GM12878 (cell line): ENCODE results near the gene NUP210L. TPM values are rescaled to one million over a fixed set of nuclear protein-coding genes. Genes with fewer than 3 reads are reported as not detected.

ENCODE experiments used
- CEBPZ ChIP-seq: fragments of 150-350 bp; IDR thresholded peaks from 2 replicates; pipeline ENCODE4 v1.6.1; 2016; ENCODE audit warnings: low read depth, low read length
- CHD1 ChIP-seq: IDR thresholded peaks from 2 replicates; pipeline ENCODE4 v1.6.1; 2012; ENCODE audit warnings: low read depth, low read length, improper control_type of control experiment
- CTCF ChIP-seq, 3 experiments: IDR thresholded peaks in 2 of 3; conservative IDR thresholded peaks in 1 of 3; 2 replicates each; pipeline ENCODE4 v1.5.1; 2011; ENCODE audit warnings: low read depth in 3 of 3, low read length in 3 of 3, mild to moderate bottlenecking in 3 of 3, control low read depth in 2 of 3, moderate library complexity in 2 of 3, inconsistent platforms in 1 of 3, mixed read lengths in 1 of 3; ENCODE audit not compliant: control insufficient read depth in 2 of 3, insufficient read depth in 1 of 3; ENCODE audit errors: extremely low read depth in 1 of 3
- DPF2 ChIP-seq: fragments of 450-650 bp; IDR thresholded peaks from 2 replicates; pipeline ENCODE4 v1.6.1; 2017; ENCODE audit warnings: mild to moderate bottlenecking
- HDGF ChIP-seq: fragments of 450-650 bp; IDR thresholded peaks from 2 replicates; pipeline ENCODE4 v1.6.1; 2016; ENCODE audit warnings: antibody characterized with exemption
- HSF1 ChIP-seq: fragments of 150-350 bp; IDR thresholded peaks from 2 replicates; pipeline ENCODE4 v1.6.1; 2014; ENCODE audit warnings: mild to moderate bottlenecking, low read depth, low read length
- IRF3 ChIP-seq: fragments of 450-650 bp; IDR thresholded peaks from 2 replicates; pipeline ENCODE4 v1.6.1; 2014; ENCODE audit warnings: mild to moderate bottlenecking
- LARP7 ChIP-seq: fragments of 450-650 bp; IDR thresholded peaks from 2 replicates; pipeline ENCODE4 v1.6.1; 2017; ENCODE audit warnings: mild to moderate bottlenecking
- MAX ChIP-seq: IDR thresholded peaks from 2 replicates; pipeline ENCODE4 v1.6.1; 2012; ENCODE audit warnings: low read depth, low read length, improper control_type of control experiment
- MEF2A ChIP-seq: IDR thresholded peaks from 2 replicates; pipeline ENCODE4 v1.6.1; 2011; ENCODE audit warnings: low read depth, mild to moderate bottlenecking, low read length, moderate library complexity; ENCODE audit not compliant: insufficient read depth
- MXI1 ChIP-seq: fragments of 150-350 bp; IDR thresholded peaks from 2 replicates; pipeline ENCODE4 v1.6.1; 2011; ENCODE audit warnings: low read depth, mild to moderate bottlenecking, inconsistent platforms, low read length, improper control_type of control experiment
- NBN ChIP-seq: fragments of 450-650 bp; IDR thresholded peaks from 2 replicates; pipeline ENCODE4 v1.6.1; 2016
- RAD21 ChIP-seq: IDR thresholded peaks from 2 replicates; pipeline ENCODE4 v1.6.1; 2011; ENCODE audit warnings: mild to moderate bottlenecking, low read depth, low read length, moderate library complexity; ENCODE audit not compliant: insufficient read depth
- RBBP5 ChIP-seq: fragments of 200-600 bp; sonication (generic); conservative IDR thresholded peaks from 2 replicates; pipeline ENCODE4 v1.6.1; 2016
- RELA ChIP-seq: fragments of 450-650 bp; IDR thresholded peaks from 2 replicates; pipeline ENCODE4 v1.8.0; 2014; ENCODE audit warnings: borderline replicate concordance; ENCODE audit not compliant: partially characterized antibody
- SMARCA5 ChIP-seq: fragments of 450-650 bp; IDR thresholded peaks from 2 replicates; pipeline ENCODE4 v1.6.1; 2017; ENCODE audit warnings: mild to moderate bottlenecking
- SP1 ChIP-seq: IDR thresholded peaks from one replicate; pipeline ENCODE4 v1.6.1; 2011; ENCODE audit warnings: low read depth, low read length
- SUZ12 ChIP-seq: fragments of 200-600 bp; sonication (generic); IDR thresholded peaks from one replicate; pipeline ENCODE4 v1.6.1; 2018; ENCODE audit warnings: antibody characterized with exemption, mild to moderate bottlenecking; ENCODE audit not compliant: unreplicated experiment
- polyA plus RNA-seq, 11 experiments: library from polyadenylated mRNA; depleted of rRNA in 4 of 11; unstranded in 6 of 11; stranded (reverse) in 5 of 11; fragments of >200 nt; fragmentation: Nextera tagmentation in 4 of 11; fragmentation: Illumina TruSeq in 1 of 11; extraction: Ambion mirVana in 4 of 11; extraction: Trizol in 1 of 11; gene quantifications; 1 replicate in 1 of 11; 2 replicates in 10 of 11; pipeline versions ENCODE4 v1.2.1 to v1.2.3, GENCODE V29; 2011 to 2016; ENCODE audit warnings: inconsistent platforms in 2 of 11, missing spikeins in 2 of 11, low read depth in 1 of 11
- total RNA-seq, 4 experiments: library from RNA; depleted of rRNA in 3 of 4; stranded (reverse); fragments of >200 nt in 3 of 4; fragmentation: Illumina TruSeq in 1 of 4; extraction: Trizol in 1 of 4; gene quantifications; 2 replicates each; pipeline versions ENCODE4 v1.2.1 to v1.2.3, GENCODE V29; 2013 to 2021

The NUP210L gene
- total and polyA plus RNA-seq, 10 of the 15 experiments (the other 5 are each of a cell fraction or from before 2014, with no cell fraction given), result 0.04 to 0.08 (median 0.07) TPM; not detected in 7

GRCh38 chr1:153967107-153967999 lies 187.5 kb downstream of the NUP210L start, which contains the start of gene CREB3L4 (continued):
- TF ChIP-seq CTCF (IDR thresholded peaks at IDR 0.05 in 2 of 3, conservative IDR thresholded peaks at IDR 0.05 in 1 of 3; ENCODE audit: control insufficient read depth in 2 of 3, extremely low read depth in 1 of 3, insufficient read depth in 1 of 3, low read depth in 3 of 3, low read length in 3 of 3), result peak; percentile 25 to 63 (median 55); a peak in 5 of 6 replicates
- TF ChIP-seq HSF1, result peak; percentile 75; the same call in 1 of the 2 replicates
- peak; percentile 60 for TF ChIP-seq MAX
- TF ChIP-seq CEBPZ, result 0 out of 2 replicates have a peak, but pooled peaks have one; percentile 20
- peak; percentile 76 for TF ChIP-seq RELA
- TF ChIP-seq SMARCA5, result peak; percentile 59; the same call in 1 of the 2 replicates
- peak; percentile 96 for TF ChIP-seq MXI1
- TF ChIP-seq SP1, result peak; percentile 99
- TF ChIP-seq RBBP5, result no peak
- TF ChIP-seq HDGF, result peak; percentile 77; the same call in 1 of the 2 replicates
- TF ChIP-seq MEF2A, result 0 out of 2 replicates have a peak, but pooled peaks have one; percentile 32
- peak; percentile 39; the same call in 1 of the 2 replicates for TF ChIP-seq CHD1
- TF ChIP-seq DPF2, result peak; percentile 91
- TF ChIP-seq NBN, result peak; percentile 98
- peak; percentile 60; the same call in 1 of the 2 replicates for TF ChIP-seq LARP7
- peak; percentile 26; the same call in 1 of the 2 replicates for TF ChIP-seq RAD21
- no peak for TF ChIP-seq SUZ12
- TF ChIP-seq IRF3, result peak; percentile 87
- TF ChIP-seq, all 136 proteins: peak for 73
